ENCODE measurements around the gene PNO1. TPM values are rescaled to one million over a fixed set of nuclear protein-coding genes. Genes with fewer than 3 reads are reported as not detected.

The PNO1 gene
- total and polyA plus RNA-seq, 10 of the 15 experiments (the other 5 are each of a cell fraction or from before 2014, with no cell fraction given): 9.7 to 60.2 (median 30.3) TPM

DNA sequence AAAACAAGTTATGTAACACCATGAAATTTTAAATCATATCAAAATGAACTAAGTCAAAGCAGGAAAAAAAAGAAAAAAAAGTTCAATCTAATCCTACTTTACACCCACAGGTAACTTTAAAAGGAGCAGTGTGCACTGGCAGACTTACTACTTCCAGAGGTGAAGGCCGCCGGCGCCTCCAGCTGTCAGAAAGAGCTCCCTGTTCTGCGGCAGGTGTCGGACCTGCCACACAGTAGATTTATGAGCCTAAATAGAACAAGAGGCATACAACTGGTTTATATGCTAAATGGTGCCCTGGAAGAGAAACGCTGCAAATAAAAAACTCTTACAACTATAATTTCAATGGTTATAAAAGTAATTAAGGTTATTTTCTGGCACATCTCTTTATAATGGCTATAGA, 23.1 kb upstream of the PNO1 start:
- ChIA-PET POLR2A (no interaction called here), CTCF (interaction anchor here (0.7 to 4.3 kb wide), 4 partner anchors 13 to 109 kb away, joined by 3 to 30 read pairs (median 5); no protein-coding TSS in a partner anchor), RAD21 (ENCODE audit: unreplicated experiment) (no interaction called here), SMC1A (ENCODE audit: uncharacterized antibody, unreplicated experiment) (interaction anchor here (0.8 to 2.0 kb wide), 2 partner anchors 10 to 13 kb away, joined by 3 to 8 read pairs; no protein-coding TSS in a partner anchor)
- H3K4me1 ChIP-seq (ENCODE audit: control insufficient read depth, insufficient read depth, low read length): no peaks in the 10 kb centered on the region
- no peak for ATAC-seq
- H3K4me3 ChIP-seq: no peak overlapping the region
- no peaks in the 10 kb centered on the region for H3K9me3 ChIP-seq (replicated peaks; ENCODE audit: control insufficient read depth, insufficient read depth, low read length)
- H3K36me3 ChIP-seq (ENCODE audit: control insufficient read depth in 2 of 2, insufficient read depth in 2 of 2, low read length in 1 of 2): peaks cover 0 to 5% of the 10 kb centered on the region in 2 experiments; a peak in 1 of 4 replicates
- no peaks in the 10 kb centered on the region for H4K20me1 ChIP-seq (ENCODE audit: control insufficient read depth, insufficient read depth)
- H2AFZ ChIP-seq (ENCODE audit: control insufficient read depth, low read depth, low read length): no peak overlapping the region
- no peak for DNase-seq (ENCODE audit: low read depth, low spot score)
- over 99% methylated on average over 6 of the region's 6 CpGs for WGBS (ENCODE audit: insufficient coverage, insufficient replicate concordance, low lambda C conversion rate, missing lambda C conversion rate)
- FAIRE-seq: no peak
- H3K9ac ChIP-seq (ENCODE audit: control insufficient read depth, insufficient read depth, low read length): no peak overlapping the region
- H3K27ac ChIP-seq (ENCODE audit: control insufficient read depth, insufficient read depth): no peak overlapping the region
- no peak for TF ChIP-seq PAX8 (IDR thresholded peaks at IDR 0.05)
- TF ChIP-seq TCF7 (IDR thresholded peaks at IDR 0.05; ENCODE audit: borderline replicate concordance): no peak
- no peak for TF ChIP-seq WRNIP1 (IDR thresholded peaks at IDR 0.05; ENCODE audit: borderline replicate concordance, low read depth, low read length)
- no peak for TF ChIP-seq ZNF24 (IDR thresholded peaks at IDR 0.05)
- no peak for TF ChIP-seq NBN (IDR thresholded peaks at IDR 0.05)
- TF ChIP-seq, protein P1, sequence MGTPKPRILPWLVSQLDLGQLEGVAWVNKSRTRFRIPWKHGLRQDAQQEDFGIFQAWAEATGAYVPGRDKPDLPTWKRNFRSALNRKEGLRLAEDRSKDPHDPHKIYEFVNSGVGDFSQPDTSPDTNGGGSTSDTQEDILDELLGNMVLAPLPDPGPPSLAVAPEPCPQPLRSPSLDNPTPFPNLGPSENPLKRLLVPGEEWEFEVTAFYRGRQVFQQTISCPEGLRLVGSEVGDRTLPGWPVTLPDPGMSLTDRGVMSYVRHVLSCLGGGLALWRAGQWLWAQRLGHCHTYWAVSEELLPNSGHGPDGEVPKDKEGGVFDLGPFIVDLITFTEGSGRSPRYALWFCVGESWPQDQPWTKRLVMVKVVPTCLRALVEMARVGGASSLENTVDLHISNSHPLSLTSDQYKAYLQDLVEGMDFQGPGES (IDR thresholded peaks at IDR 0.05): no peak
- TF ChIP-seq TAF1 (IDR thresholded peaks at IDR 0.05; ENCODE audit: borderline replicate concordance, low read depth, low read length): no peak
- TF ChIP-seq, protein P2, sequence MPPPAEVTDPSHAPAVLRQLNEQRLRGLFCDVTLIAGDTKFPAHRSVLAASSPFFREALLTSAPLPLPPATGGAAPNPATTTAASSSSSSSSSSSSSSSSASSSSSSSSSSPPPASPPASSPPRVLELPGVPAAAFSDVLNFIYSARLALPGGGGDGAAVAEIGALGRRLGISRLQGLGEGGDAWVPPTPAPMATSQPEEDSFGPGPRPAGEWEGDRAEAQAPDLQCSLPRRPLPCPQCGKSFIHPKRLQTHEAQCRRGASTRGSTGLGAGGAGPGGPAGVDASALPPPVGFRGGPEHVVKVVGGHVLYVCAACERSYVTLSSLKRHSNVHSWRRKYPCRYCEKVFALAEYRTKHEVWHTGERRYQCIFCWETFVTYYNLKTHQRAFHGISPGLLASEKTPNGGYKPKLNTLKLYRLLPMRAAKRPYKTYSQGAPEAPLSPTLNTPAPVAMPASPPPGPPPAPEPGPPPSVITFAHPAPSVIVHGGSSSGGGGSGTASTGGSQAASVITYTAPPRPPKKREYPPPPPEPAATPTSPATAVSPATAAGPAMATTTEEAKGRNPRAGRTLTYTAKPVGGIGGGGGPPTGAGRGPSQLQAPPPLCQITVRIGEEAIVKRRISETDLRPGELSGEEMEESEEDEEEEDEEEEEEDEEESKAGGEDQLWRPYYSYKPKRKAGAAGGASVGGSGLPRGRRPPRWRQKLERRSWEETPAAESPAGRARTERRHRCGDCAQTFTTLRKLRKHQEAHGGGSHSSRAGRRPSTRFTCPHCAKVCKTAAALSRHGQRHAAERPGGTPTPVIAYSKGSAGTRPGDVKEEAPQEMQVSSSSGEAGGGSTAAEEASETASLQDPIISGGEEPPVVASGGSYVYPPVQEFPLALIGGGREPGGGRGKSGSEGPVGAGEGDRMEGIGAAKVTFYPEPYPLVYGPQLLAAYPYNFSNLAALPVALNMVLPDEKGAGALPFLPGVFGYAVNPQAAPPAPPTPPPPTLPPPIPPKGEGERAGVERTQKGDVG (CRISPR knock-in tag; IDR thresholded peaks at IDR 0.05): no peak
- no peak for TF ChIP-seq ZNF384 (IDR thresholded peaks at IDR 0.05; ENCODE audit: borderline replicate concordance, low read depth, low read length)
- no peaks in the 10 kb centered on the region for H3K27me3 ChIP-seq (replicated peaks in 1 of 2; ENCODE audit: control insufficient read depth in 2 of 2, insufficient read depth in 2 of 2, low read length in 1 of 2)
- no peak overlapping the region for H3K4me2 ChIP-seq (ENCODE audit: control insufficient read depth, insufficient read depth)
- in situ Hi-C loops (cut with MboI): no loop called here
- H3K79me2 ChIP-seq (ENCODE audit: control insufficient read depth, insufficient read depth, low read length): no peaks in the 10 kb centered on the region
- BruUV-seq (replicated peaks): no TSS peak
- intact Hi-C loops (cut with micrococcal nuclease; ENCODE audit: unreplicated experiment): no loop called here

Data from GM12878 (cell line).